ENCODE results near the gene CLIC1.

DNA sequence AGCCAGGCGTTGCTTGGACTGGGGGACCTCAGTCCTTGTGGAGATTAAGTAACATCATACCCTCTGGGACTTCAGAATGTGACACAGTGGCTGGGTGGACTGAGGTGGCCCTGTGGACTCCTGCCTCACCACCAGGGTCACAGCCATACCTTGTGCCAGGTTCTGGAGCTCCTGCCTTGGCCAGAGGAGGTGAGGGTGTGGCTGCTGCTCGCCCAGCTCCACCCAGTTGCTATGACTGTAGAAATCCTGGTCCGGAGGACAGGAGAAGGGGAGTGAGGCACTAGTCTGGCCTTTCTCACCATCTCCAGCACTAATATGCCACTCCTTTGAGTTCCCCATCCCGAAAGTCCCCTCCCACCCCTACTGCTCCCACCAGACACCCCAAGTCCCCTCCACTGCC, 38.9 kb upstream of the CLIC1 start:
- TF ChIP-seq, protein P1, sequence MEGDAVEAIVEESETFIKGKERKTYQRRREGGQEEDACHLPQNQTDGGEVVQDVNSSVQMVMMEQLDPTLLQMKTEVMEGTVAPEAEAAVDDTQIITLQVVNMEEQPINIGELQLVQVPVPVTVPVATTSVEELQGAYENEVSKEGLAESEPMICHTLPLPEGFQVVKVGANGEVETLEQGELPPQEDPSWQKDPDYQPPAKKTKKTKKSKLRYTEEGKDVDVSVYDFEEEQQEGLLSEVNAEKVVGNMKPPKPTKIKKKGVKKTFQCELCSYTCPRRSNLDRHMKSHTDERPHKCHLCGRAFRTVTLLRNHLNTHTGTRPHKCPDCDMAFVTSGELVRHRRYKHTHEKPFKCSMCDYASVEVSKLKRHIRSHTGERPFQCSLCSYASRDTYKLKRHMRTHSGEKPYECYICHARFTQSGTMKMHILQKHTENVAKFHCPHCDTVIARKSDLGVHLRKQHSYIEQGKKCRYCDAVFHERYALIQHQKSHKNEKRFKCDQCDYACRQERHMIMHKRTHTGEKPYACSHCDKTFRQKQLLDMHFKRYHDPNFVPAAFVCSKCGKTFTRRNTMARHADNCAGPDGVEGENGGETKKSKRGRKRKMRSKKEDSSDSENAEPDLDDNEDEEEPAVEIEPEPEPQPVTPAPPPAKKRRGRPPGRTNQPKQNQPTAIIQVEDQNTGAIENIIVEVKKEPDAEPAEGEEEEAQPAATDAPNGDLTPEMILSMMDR (conservative IDR thresholded peaks at IDR 0.05; ENCODE audit: low read length): no peak
- TF ChIP-seq EZH2phosphoT487 (IDR thresholded peaks at IDR 0.05; ENCODE audit: borderline replicate concordance): no peak

Measured in Loucy (cell line).